ENCODE measurements around the gene PCDHGA12. TPM values are rescaled to one million over a fixed set of nuclear protein-coding genes. Genes with fewer than 3 reads are reported as not detected.
"Not testable (repeated sequence)": the region's sequence is repeated elsewhere in the genome, so short reads cannot be mapped to it uniquely, and the experiment has no call there.

Gene PCDHGA12
- total RNA-seq: 1.8 and 1.9 TPM in 2 replicates

DNA sequence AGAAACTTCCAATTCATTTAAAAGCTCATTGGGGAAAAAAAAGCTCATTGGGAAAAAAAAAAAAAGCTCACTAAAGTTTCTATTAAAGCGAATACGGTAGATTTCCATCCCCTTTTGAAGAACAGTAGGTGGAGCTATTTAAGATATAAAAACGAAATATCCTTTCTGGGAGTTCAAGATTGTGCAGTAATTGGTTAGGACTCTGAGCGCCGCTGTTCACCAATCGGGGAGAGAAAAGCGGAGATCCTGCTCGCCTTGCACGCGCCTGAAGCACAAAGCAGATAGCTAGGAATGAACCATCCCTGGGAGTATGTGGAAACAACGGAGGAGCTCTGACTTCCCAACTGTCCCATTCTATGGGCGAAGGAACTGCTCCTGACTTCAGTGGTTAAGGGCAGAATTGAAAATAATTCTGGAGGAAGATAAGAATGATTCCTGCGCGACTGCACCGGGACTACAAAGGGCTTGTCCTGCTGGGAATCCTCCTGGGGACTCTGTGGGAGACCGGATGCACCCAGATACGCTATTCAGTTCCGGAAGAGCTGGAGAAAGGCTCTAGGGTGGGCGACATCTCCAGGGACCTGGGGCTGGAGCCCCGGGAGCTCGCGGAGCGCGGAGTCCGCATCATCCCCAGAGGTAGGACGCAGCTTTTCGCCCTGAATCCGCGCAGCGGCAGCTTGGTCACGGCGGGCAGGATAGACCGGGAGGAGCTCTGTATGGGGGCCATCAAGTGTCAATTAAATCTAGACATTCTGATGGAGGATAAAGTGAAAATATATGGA lies at the start of gene PCDHGA12:
TSS of gene PCDHGA12 (plus strand) at position 176 of the 782 bp plus-strand sequence. CDS start at position 429, 253 bp downstream.
- peak within 1 kb of the TSS; percentile 27 for H3K4me3 ChIP-seq (ENCODE audit: low read depth, low read length)
- TF ChIP-seq, protein P1, sequence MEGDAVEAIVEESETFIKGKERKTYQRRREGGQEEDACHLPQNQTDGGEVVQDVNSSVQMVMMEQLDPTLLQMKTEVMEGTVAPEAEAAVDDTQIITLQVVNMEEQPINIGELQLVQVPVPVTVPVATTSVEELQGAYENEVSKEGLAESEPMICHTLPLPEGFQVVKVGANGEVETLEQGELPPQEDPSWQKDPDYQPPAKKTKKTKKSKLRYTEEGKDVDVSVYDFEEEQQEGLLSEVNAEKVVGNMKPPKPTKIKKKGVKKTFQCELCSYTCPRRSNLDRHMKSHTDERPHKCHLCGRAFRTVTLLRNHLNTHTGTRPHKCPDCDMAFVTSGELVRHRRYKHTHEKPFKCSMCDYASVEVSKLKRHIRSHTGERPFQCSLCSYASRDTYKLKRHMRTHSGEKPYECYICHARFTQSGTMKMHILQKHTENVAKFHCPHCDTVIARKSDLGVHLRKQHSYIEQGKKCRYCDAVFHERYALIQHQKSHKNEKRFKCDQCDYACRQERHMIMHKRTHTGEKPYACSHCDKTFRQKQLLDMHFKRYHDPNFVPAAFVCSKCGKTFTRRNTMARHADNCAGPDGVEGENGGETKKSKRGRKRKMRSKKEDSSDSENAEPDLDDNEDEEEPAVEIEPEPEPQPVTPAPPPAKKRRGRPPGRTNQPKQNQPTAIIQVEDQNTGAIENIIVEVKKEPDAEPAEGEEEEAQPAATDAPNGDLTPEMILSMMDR (conservative IDR thresholded peaks at IDR 0.05; ENCODE audit: low read depth, low read length): peak; percentile 51
- no peak for DNase-seq (ENCODE audit: low read depth)

DNA sequence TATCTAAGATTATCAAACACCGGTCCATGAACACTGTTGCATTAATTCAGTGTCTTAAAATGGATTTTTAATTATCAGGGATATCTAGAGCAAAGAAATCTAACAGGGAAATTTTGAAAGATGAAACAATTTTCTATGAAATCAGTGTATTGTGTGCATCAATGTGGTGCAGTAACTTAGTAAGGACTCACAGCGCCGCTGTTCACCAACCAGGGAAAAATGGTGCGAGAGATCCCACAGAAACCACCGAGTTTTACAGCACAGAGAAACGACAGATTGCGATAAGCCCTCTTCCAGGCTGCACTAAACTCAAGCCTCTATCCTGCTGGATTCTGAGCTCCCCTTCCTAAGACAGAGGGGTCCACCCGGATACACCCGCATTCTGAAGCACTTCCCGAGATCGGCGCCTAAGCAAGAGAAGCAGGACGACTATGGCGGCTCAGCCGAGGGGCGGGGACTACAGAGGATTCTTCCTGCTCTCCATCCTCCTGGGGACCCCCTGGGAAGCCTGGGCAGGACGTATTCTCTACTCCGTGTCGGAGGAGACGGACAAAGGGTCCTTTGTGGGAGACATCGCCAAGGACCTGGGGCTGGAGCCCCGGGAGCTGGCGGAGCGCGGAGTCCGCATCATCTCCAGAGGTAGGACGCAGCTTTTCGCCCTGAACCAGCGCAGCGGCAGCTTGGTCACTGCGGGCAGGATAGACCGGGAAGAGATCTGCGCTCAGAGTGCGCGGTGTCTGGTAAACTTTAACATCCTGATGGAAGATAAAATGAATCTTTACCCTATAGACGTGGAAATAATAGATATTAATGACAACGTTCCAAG lies 47.6 kb upstream of the PCDHGA12 start, which contains the start of gene PCDHGA7:
TSS of gene PCDHGA7 (plus strand) at position 274 of the 826 bp plus-strand sequence. CDS start at position 432, 158 bp downstream.
- H3K4me3 ChIP-seq (ENCODE audit: low read depth, low read length): peak within 1 kb of the TSS; percentile 56
- no peak for DNase-seq (ENCODE audit: low read depth)
- TF ChIP-seq, protein P1 (conservative IDR thresholded peaks at IDR 0.05; ENCODE audit: low read depth, low read length): peak; percentile 43

DNA sequence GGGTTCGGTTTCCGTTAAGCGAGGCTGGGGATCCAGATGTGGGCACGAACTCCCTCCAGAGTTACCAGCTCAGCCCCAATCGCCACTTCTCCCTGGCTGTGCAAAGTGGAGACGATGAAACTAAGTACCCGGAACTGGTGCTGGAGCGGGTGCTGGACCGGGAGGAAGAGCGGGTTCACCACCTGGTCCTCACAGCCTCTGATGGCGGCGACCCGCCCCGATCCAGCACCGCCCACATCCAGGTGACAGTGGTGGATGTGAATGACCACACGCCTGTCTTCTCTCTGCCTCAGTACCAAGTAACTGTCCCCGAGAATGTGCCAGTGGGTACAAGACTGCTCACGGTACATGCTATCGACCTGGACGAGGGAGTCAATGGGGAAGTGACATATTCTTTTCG lies 47.0 kb upstream of the PCDHGA12 start:
- TF ChIP-seq, protein P1 (conservative IDR thresholded peaks at IDR 0.05; ENCODE audit: low read depth, low read length): no peak
- H3K4me3 ChIP-seq (ENCODE audit: low read depth, low read length): peak overlapping the region; percentile 56
- no peak for DNase-seq (ENCODE audit: low read depth)

DNA sequence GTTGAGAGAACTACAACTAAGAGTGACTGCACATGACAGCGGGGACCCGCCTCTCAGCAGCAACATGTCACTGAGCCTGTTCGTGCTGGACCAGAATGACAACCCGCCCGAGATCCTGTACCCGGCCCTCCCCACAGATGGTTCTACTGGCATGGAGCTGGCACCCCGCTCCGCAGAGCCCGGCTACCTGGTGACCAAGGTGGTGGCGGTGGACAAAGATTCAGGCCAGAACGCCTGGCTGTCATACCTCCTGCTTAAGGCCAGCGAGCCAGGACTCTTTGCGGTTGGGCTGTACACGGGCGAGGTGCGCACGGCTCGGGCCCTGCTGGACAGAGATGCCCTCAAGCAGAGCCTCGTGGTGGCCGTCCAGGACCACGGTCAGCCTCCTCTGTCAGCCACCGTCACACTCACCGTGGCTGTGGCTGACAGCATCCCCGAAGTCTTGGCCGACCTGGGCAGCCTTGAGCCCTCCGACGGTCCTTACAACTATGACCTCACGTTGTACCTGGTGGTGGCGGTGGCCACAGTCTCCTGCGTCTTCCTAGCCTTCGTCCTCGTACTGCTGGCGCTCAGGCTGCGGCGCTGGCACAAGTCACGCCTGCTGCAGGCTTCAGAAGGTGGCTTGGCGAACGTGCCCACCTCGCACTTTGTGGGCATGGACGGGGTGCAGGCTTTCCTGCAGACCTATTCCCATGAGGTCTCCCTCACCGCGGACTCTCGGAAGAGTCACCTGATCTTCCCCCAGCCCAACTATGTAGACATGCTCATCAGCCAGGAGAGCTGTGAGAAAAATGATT lies 45.6 kb upstream of the PCDHGA12 start:
- H3K4me3 ChIP-seq (ENCODE audit: low read depth, low read length): no peak overlapping the region
- no peak for DNase-seq (ENCODE audit: low read depth)
- TF ChIP-seq, protein P1 (conservative IDR thresholded peaks at IDR 0.05; ENCODE audit: low read depth, low read length): no peak

DNA sequence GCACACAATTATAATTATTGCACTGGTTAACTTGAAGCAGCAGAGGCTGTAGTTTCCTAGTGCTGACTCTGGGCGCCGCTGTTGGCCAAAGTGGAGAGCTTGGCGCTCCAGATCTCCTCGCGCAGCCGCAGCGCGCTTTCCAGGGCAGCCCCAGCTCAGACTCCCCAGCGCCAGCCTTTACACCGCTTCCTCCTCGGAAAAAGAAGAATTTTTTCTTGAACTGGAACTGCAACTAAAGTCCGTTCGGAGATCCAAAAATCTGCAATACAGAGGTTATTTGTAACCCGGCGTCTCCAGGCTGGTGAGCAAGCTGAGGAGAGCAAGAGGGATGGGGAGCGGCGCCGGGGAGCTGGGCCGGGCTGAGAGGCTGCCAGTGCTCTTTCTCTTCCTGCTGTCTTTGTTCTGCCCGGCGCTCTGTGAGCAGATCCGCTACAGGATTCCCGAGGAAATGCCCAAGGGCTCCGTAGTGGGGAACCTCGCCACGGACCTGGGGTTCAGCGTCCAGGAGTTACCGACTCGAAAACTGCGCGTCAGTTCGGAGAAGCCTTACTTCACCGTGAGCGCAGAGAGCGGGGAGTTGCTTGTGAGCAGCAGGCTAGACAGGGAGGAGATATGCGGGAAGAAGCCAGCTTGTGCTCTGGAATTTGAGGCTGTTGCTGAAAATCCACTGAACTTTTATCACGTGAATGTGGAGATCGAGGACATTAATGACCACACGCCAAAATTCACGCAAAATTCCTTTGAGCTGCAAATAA lies 42.6 kb upstream of the PCDHGA12 start, which contains the start of gene PCDHGB4:
TSS of gene PCDHGB4 (plus strand) at position 142 of the 755 bp plus-strand sequence. CDS start at position 329, 187 bp downstream.
- H3K4me3 ChIP-seq (ENCODE audit: low read depth, low read length): peak within 1 kb of the TSS; percentile 43
- TF ChIP-seq, protein P1 (conservative IDR thresholded peaks at IDR 0.05; ENCODE audit: low read depth, low read length): peak; percentile 54
- DNase-seq (ENCODE audit: low read depth): not testable (repeated sequence)

DNA sequence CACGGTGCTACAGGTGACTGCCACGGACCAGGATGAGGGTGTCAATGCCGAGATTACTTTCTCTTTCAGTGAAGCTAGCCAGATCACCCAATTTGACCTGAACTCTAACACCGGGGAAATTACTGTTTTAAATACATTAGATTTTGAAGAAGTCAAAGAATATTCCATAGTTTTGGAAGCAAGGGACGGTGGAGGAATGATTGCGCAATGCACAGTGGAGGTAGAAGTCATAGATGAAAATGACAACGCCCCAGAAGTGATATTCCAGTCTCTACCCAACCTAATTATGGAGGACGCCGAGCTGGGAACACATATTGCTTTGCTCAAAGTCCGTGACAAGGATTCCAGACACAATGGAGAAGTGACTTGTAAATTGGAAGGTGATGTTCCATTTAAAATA lies 41.6 kb upstream of the PCDHGA12 start:
- TF ChIP-seq, protein P1 (conservative IDR thresholded peaks at IDR 0.05; ENCODE audit: low read depth, low read length): no peak
- no peak for DNase-seq (ENCODE audit: low read depth)
- H3K4me3 ChIP-seq (ENCODE audit: low read depth, low read length): no peak overlapping the region

All from epithelial cell of proximal tubule (primary cell).